ENCODE results near the gene SFRP5.

Gene SFRP5

GRCh38 chr10:97729014-97729413 is 42.8 kb downstream of the SFRP5 start:
- no peak for DNase-seq (ENCODE audit: low read depth)
- no peak overlapping the region for H3K4me3 ChIP-seq (ENCODE audit: low read length)
- no peak for TF ChIP-seq CTCF (IDR thresholded peaks at IDR 0.05; ENCODE audit: insufficient read depth, low read depth, low read length, missing control alignments)

GRCh38 chr10:97726636-97727178 is 45.1 kb downstream of the SFRP5 start:
- peak overlapping the region; percentile 43 for H3K4me3 ChIP-seq (ENCODE audit: low read length)
- peak; percentile 89 for DNase-seq (ENCODE audit: low read depth)
- no peak for TF ChIP-seq CTCF (IDR thresholded peaks at IDR 0.05; ENCODE audit: insufficient read depth, low read depth, low read length, missing control alignments)

- peak; percentile 83 for DNase-seq (ENCODE audit: low read depth)
- TF ChIP-seq CTCF (IDR thresholded peaks at IDR 0.05; ENCODE audit: insufficient read depth, low read depth, low read length, missing control alignments), result no peak
- H3K4me3 ChIP-seq (ENCODE audit: low read length), result no peak overlapping the region
Measured at GRCh38 chr10:97724341-97724941, 47.4 kb downstream of the SFRP5 start.

- no peak overlapping the region for H3K4me3 ChIP-seq (ENCODE audit: low read length)
- TF ChIP-seq CTCF (IDR thresholded peaks at IDR 0.05; ENCODE audit: insufficient read depth, low read depth, low read length, missing control alignments), result no peak
- peak; percentile 34 for DNase-seq (ENCODE audit: low read depth)
Measured at GRCh38 chr10:97723001-97723400, 48.8 kb downstream of the SFRP5 start.

GRCh38 chr10:97721871-97722780 is 49.7 kb downstream of the SFRP5 start:
- no peak for DNase-seq (ENCODE audit: low read depth)
- no peak for TF ChIP-seq CTCF (IDR thresholded peaks at IDR 0.05; ENCODE audit: insufficient read depth, low read depth, low read length, missing control alignments)
- no peak overlapping the region for H3K4me3 ChIP-seq (ENCODE audit: low read length)

GRCh38 chr10:97719602-97720001 is 52.2 kb downstream of the SFRP5 start:
- H3K4me3 ChIP-seq (ENCODE audit: low read length), result no peak overlapping the region
- TF ChIP-seq CTCF (IDR thresholded peaks at IDR 0.05; ENCODE audit: insufficient read depth, low read depth, low read length, missing control alignments), result no peak
- no peak for DNase-seq (ENCODE audit: low read depth)

Measured in epithelial cell of esophagus (primary cell).